Subcutaneous abdominal adipose tissue (tissue), 5 donors: ENCODE results near the gene CYP39A1.

ENCODE experiments used
- H3K27ac ChIP-seq: one replicate; pipeline ENCODE4 v1.7.0; 2013; ENCODE audit warnings: low read depth, mild to moderate bottlenecking, inconsistent platforms, low read length, moderate library complexity
- H3K27me3 ChIP-seq, 5 donors: one replicate each; pipeline ENCODE4 v1.7.0; 2013; ENCODE audit warnings: low read length in 5 of 5, inconsistent platforms in 1 of 5; ENCODE audit not compliant: control insufficient read depth in 5 of 5, insufficient read depth in 4 of 5
- H3K36me3 ChIP-seq, 5 donors: one replicate each; pipeline ENCODE4 v1.7.0; 2013; ENCODE audit warnings: low read length in 5 of 5; ENCODE audit not compliant: control insufficient read depth in 5 of 5, insufficient read depth in 5 of 5
- H3K4me1 ChIP-seq, 5 donors: one replicate each; pipeline ENCODE4 v1.7.0; 2013; ENCODE audit warnings: low read length in 5 of 5, mild to moderate bottlenecking in 3 of 5, moderate library complexity in 1 of 5; ENCODE audit not compliant: control insufficient read depth in 5 of 5, insufficient read depth in 5 of 5
- H3K4me3 ChIP-seq, 5 donors: one replicate each; pipeline ENCODE4 v1.7.0; 2013; ENCODE audit warnings: low read length in 5 of 5, low read depth in 1 of 5
- H3K9ac ChIP-seq, 5 donors: one replicate each; pipeline ENCODE4 v1.7.0; 2013; ENCODE audit warnings: low read length in 5 of 5, mild to moderate bottlenecking in 4 of 5, moderate library complexity in 3 of 5
- H3K9me3 ChIP-seq, 5 donors: one replicate each; pipeline ENCODE4 v1.7.0; 2013; ENCODE audit warnings: low read length in 5 of 5; ENCODE audit not compliant: control insufficient read depth in 5 of 5
- donor health status: healthy.
- donor health status: healthy.
- donor health status: healthy.
- donor health status: healthy.
- donor health status: healthy.

The CYP39A1 gene

GRCh38 chr6:46509063-46509462 is 143.6 kb downstream of the CYP39A1 start:
- no peaks in the 10 kb centered on the region for H3K9me3 ChIP-seq
- H3K4me3 ChIP-seq: no peak overlapping the region
- H3K4me1 ChIP-seq: peaks cover 0 to 13% (median 5%) of the 10 kb centered on the region in 5 donors
- H3K27ac ChIP-seq: no peak overlapping the region
- H3K36me3 ChIP-seq: no peaks in the 10 kb centered on the region
- H3K9ac ChIP-seq: no peak overlapping the region
- no peaks in the 10 kb centered on the region for H3K27me3 ChIP-seq

- no peak overlapping the region for H3K27ac ChIP-seq
- H3K4me3 ChIP-seq: no peak overlapping the region
- peaks cover 0 to 14% (median 5%) of the 10 kb centered on the region in 5 donors for H3K4me1 ChIP-seq
Observed at GRCh38 chr6:46507426-46507825, 145.2 kb downstream of the CYP39A1 start.

GRCh38 chr6:46505693-46506512 is 146.7 kb downstream of the CYP39A1 start:
- Histone ChIP-seq H3K4me3 (no peak overlapping the region), H3K36me3 (no peaks in the 10 kb centered on the region), H3K27me3 (no peaks in the 10 kb centered on the region), H3K9me3 (no peaks in the 10 kb centered on the region), H3K27ac (no peak overlapping the region), H3K4me1 (peaks cover 0 to 9% (median 3%) of the 10 kb centered on the region in 5 donors), H3K9ac (no peak overlapping the region)

More at GRCh38 chr6:46507426-46507825, 145.2 kb downstream of the CYP39A1 start:
- no peak overlapping the region for H3K9ac ChIP-seq
- no peaks in the 10 kb centered on the region for H3K9me3 ChIP-seq
- no peaks in the 10 kb centered on the region for H3K36me3 ChIP-seq
- H3K27me3 ChIP-seq: no peaks in the 10 kb centered on the region

GRCh38 chr6:46504242-46504641 is 148.4 kb downstream of the CYP39A1 start:
- no peaks in the 10 kb centered on the region for H3K9me3 ChIP-seq
- peaks cover 0 to 3% (median 0%) of the 10 kb centered on the region in 5 donors for H3K4me1 ChIP-seq
- no peaks in the 10 kb centered on the region for H3K36me3 ChIP-seq
- no peak overlapping the region for H3K9ac ChIP-seq
- H3K27ac ChIP-seq: no peak overlapping the region
- no peak overlapping the region for H3K4me3 ChIP-seq
- no peaks in the 10 kb centered on the region for H3K27me3 ChIP-seq

- no peaks in the 10 kb centered on the region for H3K9me3 ChIP-seq
- peaks cover 0 to 3% (median 0%) of the 10 kb centered on the region in 5 donors for H3K4me1 ChIP-seq
- no peaks in the 10 kb centered on the region for H3K36me3 ChIP-seq
- no peaks in the 10 kb centered on the region for H3K27me3 ChIP-seq
- no peak overlapping the region for H3K4me3 ChIP-seq
- H3K27ac ChIP-seq: no peak overlapping the region
- no peak overlapping the region for H3K9ac ChIP-seq
Observed at GRCh38 chr6:46502486-46503119, 150.0 kb downstream of the CYP39A1 start.

- H3K9ac ChIP-seq: no peak overlapping the region
- no peak overlapping the region for H3K4me3 ChIP-seq
- H3K27me3 ChIP-seq: no peaks in the 10 kb centered on the region
- peaks cover 0 to 3% (median 0%) of the 10 kb centered on the region in 5 donors for H3K4me1 ChIP-seq
- H3K36me3 ChIP-seq: no peaks in the 10 kb centered on the region
- no peaks in the 10 kb centered on the region for H3K9me3 ChIP-seq
- H3K27ac ChIP-seq: no peak overlapping the region
Observed at GRCh38 chr6:46501136-46502089, 151.2 kb downstream of the CYP39A1 start.

- H3K4me1 ChIP-seq: peaks cover 0 to 3% (median 0%) of the 10 kb centered on the region in 5 donors
- no peaks in the 10 kb centered on the region for H3K9me3 ChIP-seq
- no peak overlapping the region for H3K4me3 ChIP-seq
- no peak overlapping the region for H3K27ac ChIP-seq
- H3K36me3 ChIP-seq: no peaks in the 10 kb centered on the region
- H3K27me3 ChIP-seq: no peaks in the 10 kb centered on the region
- no peak overlapping the region for H3K9ac ChIP-seq
Observed at GRCh38 chr6:46500382-46500781, 152.2 kb downstream of the CYP39A1 start.
